Kasumi-1 (cell line): ENCODE results near the gene GRIN2C.

ENCODE experiments used
- DNase-seq, 2 experiments: peaks; one replicate each; lab custom pipeline; 2025; lab: John Stamatoyannopoulos, UW

The GRIN2C gene

DNA sequence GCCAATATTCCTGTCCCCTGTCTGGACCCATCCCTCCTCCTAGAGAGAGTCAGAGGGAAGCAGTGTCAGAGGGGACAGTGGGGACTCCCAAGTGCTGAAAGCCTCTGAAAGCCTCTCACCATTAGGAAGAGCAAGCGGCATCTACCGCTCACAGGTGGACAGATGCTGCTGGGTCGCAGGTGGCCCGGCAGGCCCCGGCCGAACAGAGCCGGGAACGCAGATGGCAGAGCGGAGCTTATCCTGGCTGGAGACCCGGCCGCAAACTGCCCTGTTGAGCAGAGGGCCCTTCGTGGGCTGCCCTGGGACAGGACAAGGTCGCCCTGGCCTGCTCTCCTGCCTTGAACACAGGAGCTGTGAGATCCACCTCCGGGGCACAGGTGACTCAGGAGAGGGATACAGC lies 60.6 kb downstream of the GRIN2C start:
- no peak for DNase-seq

DNA sequence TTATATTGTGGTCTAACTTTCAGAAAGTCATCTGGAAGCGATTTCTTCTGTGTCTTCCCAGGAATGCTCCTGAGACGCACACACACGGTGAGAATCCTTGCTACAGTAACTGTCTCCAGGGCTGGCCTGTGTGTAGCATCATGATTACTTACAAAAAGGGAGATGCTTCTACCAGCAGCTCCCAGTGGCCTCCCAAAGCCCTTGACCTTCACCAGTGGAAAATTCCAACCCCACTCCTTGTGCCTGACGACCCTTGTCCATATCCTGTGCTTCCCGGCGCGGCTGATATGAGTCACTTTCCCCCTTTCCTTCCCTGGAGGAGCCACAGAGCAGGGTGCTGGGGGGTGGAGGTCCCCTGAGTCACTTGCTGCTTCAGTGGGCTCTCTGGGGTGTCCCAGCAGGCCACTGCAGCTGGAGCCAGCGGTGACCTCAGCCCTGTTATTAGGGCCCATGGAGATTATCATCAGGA lies 61.4 kb downstream of the GRIN2C start:
- no peak for DNase-seq

DNA sequence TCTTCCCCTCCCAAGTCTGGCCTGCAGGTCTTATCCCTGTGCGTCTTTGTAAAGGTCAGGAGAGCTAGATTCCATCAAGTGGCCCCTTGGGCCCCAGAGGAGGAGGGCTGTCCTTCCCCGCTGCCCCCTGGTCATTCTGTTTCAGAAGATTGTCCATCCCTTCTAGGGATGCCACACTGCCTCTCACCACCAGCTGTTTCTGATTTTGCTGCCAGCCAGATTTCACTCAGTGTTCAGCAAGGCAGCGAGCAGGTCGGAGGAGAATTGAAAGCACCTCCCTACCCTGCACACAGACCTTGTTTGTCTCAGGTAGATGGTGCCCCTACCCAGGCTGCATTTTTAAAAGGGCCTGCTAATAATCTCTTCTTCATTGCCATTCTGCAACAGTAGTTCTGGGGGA lies 61.9 kb downstream of the GRIN2C start:
- DNase-seq = no peak

DNA sequence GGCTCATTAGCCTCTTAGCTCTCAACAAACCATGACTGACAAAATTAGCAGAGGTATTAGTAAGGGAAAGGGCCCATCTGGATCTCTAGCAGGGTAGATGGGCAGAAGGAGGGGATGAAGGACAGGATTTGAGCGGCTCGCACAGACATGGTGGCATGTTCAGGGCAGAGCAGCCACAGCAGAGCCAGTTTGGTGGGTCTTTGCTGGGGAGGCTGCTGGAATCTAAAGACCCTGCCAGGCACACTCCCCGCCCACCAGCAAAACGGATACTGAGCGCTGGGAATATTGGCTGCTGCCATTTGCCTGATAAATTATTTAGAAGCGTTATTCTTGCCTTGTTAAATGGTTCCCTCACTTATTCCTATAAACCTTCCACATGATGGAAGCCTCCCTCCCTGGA lies 62.8 kb downstream of the GRIN2C start:
- no peak for DNase-seq

DNA sequence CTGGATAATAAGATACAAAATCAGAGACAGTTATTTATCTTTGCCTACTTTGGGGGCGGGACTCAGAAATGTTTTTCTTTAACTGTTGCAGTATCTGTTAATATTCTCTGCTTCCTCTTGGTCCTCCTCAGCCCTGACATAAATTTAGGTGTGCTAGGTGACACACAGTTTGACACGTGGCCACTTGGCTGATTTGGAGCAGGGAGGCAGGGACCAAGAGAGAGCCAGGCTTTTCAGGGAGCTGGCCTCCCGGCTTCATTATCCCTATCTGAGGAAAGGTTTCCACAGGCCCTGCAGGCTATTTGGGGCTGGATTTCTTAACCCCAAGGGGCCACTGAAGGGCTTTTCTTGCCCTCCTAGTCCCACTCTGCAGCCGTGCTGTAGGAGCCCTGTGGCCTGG lies 63.5 kb downstream of the GRIN2C start:
- DNase-seq = no peak

DNA sequence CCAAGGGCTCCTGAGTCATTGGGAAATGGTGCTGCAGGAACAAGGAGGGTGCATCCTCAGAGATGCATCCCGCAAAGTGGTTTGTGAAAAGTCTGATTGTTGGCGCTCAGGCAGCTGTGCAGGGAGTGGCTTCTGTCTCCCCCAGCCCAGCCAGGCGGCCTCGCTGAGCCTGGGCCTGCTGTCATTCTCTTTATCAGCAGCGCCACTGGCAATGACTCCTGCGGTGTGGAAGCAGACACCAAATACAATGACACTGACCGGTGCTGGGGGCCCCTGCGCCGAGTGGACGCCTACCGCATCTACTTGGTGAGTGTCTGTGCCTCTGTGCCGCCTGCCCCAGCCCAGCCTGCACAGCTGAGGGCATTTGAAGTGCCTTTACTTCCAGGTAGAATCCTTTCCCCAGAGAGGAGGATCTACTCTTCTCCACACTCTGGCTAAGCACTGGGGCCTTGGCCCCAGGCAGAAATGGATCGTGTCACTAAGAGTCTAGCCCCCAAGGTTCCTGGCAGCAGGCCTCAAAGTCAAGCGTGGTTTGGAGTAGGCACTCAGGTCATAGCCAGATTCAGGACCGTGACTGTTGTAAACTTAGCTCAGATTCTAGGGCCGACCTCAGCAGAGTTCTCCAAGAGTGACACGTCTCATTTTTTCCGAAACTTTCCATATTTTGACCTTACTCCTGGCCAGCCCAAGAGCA lies 64.2 kb downstream of the GRIN2C start:
- no peak for DNase-seq

DNA sequence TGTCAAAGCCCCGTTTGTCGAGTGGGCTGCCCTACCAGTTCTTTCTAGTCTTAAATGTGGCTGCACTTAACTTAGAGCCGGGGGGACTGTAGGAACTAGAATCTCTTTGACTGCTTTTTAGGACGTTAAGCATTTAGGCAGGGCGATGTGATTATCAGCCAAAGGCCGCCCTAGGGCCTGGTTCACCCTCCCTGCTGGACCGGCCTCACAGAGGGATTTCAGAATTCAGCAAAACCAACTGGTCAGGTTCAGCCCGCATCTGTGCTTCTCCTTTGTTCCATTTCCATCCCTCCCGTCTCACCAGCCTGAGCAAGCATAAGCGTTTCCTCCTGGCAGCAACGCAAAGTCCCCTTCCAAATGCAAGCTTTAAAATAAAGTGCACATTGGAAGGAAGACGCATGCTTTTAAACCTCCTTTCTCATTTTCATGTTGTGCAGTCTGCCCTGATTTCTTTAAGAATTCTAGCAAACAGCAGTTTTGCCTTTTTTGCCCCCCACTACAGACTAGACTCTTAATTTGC lies 67.0 kb downstream of the GRIN2C start:
- DNase-seq = no peak
